GM18519 (cell line): Measurements from ENCODE around the gene CKAP2L.

Experiments
- ATAC-seq: cut with Tn5 transposase; IDR thresholded peaks from one replicate; pipeline ENCODE4 v1.9.1; 2021; ENCODE audit warnings: mild to moderate bottlenecking, moderate library complexity; ENCODE audit not compliant: unreplicated experiment, low FRiP score

CKAP2L gene

DNA sequence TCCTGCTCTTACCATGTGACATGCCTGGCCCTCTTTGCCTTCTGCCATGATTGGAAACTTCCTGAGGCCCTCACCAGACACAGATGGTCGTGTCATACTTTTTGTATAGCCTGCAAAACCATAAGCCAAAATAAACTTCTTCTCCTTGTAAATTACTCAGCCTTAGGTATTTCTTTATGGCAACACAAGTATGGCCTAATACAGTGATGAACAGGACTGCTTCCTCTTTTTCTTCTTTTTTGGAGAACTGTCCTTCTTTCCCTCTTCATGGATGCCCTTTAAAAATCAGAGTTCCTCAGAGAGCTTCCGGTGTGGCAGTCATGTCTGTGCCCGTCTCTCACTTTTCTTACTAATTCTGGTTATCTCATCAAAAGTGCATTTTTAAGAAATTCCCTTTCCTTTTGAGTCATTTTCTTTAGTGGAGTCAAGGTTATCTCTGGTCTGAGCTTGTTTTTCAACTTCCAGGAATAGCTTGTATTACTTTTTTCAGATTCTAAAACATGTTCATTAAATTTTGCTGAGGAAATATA, 29.1 kb upstream of the CKAP2L start:
- no peak for ATAC-seq

DNA sequence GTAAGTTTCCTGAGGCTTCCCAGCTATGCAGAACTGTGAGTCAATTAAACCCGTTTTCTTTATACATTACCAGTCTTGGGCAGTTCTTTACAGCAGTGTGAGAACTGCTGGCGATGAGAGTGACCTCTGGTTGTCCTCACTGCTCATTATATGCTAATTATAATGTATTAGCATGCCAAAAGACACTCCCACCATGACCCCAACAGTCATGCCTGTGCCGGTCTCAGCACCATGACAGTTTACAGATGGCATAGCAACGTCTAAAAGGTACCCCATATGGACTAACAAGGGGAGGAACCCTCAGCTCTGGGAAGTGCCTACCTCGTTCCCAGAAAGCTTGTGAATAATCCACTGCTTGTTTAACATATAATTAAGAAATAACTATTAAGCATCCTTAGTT, 28.0 kb upstream of the CKAP2L start:
- no peak for ATAC-seq

DNA sequence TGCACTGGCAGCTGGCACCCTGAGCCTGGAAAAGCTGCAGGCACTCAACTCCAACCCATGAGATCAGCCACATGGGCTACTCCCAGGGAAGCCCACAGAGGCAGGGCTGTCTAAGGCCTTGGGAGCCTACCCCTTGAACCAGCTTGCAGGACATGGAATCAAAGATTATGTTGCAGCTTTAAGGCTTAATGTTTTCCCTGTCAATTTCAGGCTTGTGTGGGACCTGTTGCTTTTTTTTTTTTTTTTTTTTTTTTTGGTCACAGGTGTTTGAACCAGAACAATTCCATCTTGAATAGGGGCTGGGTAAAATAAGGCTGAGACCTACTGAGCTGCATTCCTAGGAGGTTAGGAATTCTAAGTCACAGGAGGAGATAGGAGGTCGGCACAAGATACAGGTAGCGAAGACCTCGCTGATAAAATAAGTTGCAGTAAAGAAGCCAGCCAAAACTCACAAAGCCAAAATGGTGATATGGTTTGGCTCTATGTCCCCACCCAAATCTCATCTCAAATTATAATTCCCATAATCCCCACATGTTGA, 27.4 kb upstream of the CKAP2L start:
- ATAC-seq = no peak

DNA sequence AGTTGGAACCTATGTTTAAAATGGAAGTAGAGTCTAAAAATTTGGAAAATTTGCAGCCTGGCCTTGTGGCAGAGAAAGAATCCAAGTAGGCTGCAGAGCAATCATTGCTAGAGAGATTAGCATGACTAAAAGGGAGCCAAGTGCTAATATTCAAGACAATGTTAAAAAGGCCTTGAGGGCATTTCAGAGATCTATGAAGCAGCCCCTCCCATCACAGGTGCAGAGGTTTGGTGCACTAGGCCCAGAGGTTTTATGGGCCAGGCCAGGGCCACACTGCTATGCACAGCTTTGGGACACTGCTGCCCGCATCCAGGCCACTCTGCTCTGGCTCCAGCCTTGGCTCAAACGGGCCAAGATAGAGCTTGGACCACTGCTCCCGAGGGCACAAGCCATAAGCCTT, 26.6 kb upstream of the CKAP2L start:
- no peak for ATAC-seq

DNA sequence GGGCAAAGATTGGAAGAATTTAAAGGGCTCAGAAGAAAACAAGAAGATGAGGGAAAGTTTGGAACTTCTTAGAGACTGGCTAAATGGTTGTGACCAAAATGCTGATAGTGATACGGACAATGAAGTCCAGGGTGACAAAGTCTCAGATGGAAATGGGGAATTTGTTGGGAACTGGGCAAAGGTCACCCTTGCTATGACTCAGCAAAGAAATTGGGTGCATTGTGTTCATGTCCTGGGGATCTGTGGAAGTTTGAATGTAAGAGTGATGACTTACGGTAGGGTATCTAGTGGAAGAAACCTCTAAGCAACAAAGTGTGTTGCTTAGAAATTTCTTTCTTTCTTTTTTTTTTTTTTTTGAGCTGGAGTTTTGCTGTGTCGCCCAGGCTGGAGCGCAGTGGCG, 25.9 kb upstream of the CKAP2L start:
- ATAC-seq = no peak

DNA sequence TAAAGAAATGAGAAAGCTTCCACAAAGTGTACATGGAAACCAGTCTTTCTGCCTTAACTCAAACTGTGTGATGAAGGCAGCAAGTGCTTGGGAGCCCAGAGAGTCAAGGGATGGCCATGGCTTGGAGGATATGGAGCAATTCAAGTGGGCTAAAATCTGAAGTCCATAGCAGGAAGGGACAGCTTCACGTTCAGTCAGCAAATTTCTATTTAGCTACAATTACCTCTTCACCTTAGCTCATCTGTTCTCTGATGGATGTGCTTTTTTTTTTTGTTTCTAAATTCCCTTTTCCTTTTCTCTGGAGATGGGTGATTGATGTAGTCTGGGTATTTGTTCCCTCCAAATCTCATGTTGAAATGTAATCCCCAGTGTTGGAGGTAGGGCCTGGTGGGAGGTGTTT, 24.8 kb upstream of the CKAP2L start:
- ATAC-seq = no peak

DNA sequence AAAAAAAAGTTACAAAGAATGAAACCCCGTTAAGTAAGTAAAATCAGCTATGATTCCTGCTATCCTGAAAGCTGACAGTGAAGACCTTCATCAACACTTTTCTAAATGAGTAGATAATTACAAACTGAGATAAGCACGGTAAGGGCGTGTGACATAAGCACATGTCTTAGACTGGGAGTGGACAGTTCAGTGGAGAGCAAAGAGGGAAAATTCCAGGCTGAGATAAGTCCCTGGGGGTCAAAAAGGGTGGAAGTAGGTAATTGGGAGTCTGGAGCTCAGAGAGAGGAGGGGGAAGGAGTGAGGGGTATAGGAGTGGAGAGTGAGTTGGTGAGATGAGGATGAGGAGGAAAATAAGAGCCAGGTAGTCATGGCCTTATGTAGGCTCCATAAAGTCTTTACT, 24.2 kb upstream of the CKAP2L start:
- ATAC-seq = no peak

DNA sequence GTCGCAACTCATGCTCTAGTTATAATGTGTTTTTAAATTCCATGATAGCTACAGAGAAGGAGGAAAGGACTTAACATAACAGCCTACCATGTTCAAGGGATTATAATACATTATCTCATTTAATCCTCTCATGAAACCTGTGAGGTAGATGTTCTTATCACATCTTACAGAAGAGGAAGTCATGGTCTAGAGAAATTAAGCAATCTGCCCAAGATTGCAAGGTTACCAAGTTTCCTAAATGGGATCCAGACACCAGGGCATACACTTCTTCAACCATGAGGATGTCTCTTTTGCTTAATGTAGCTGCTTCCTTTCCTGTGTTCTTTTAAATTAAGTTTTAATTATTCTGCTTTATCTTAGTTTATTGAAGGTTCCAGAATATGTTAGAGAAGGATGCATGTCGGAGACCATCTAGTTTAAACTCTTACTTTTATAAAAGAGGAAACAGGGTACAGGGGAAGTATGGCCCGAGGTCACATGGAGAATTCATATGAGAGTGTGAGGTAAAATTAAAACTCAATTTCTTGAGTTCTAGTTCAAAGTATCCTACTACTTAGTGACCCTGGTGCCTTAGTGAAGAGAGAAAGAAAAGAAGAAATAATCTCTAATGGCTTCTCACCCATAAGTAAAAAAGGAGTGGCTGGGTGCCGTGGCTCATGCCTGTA, 23.5 kb upstream of the CKAP2L start:
- ATAC-seq = no peak

DNA sequence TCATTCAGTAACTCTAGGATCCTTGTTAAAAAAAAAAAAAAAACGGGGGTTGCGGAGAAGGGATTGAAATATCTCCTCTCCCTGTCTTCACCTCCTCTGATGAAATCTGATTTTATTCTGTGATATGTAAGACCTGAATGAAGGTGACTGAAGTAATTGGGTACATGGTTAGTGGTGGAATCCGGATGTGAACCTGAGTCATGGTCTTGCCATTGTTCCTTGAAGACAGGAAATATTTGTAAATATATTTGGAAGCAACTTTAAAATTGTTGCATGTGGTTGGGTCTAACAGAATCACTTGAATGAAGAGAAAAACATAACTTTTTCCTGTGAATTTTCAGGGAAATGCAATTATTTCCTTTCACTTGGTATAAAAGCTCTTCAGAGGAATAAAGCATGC, 22.9 kb upstream of the CKAP2L start:
- no peak for ATAC-seq

DNA sequence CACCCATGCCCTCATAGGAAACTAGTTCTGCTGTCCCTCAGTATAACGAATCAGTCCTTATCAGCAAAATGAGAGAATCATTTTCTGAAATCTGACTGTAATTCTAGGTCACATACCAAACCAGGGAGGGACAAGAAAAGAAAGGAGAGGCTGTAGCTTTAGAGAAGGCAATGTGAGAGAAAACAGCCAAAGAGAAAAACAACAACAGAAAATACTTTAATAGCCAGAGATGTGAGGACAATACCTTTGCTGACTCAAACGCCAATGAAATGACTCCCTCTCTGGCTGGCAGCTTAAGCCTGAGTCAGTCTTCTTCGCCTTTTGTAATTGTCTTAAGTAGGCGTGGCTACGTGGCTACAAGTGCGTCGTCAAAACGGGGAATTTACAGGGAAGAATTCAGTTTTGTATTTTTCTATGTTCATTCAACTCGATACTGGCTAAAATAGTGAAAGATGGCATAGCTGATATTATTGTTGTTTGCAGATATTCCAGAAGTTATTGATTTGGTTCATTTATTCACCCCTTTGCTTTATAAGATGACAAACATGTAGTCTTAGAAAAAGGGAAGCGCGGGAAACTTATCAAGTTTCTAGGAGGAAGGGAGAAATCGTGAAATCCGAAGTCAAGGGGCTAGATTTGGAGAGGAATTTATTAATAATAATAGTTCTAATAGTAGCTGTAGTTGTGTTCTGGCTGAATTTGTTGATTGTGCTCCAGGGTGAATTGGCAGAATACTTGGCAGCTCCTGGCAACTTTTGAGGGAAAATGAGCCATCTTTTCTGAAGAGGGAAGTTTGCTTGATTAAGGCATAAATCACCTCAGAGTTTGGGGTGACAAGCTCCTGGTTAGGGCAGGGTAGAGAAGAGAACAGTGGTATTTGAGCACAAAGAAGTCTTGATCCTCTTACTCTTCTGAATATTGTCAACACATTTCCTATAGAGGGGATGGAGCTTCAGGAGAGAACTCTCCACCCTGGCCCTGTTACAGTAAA, 20.1 kb upstream of the CKAP2L start, which contains the start of gene IL1A:
Gene IL1A, minus strand, starts transcription at position 295 of the 991 bp plus-strand sequence. CDS start 723 bp downstream, outside the sequence.
- no peak for ATAC-seq

DNA sequence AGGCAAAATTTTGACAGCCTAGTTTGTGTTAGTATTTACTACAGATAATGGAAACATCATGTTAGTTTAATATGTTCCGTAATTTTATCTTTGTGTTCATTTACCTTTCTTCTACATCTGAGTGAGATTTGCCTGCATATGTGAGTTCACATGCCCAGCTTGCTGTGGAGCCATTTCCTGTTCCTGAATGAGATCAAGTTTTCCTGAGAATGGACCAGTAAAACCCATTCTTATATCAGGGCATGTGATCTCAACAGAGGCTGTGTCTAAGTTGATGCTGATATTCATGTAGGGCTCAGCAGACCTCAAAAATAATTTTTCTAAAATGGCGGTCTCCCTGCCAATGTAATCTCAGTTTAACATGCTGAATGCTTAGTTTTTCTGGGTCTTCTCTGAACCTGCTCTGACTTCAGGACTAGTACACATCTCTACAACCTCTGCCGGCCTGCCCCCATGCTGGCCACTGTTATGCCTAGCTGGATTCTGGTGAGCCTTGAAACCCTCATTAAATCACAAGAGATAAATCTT, 18.8 kb upstream of the CKAP2L start:
- ATAC-seq = no peak

DNA sequence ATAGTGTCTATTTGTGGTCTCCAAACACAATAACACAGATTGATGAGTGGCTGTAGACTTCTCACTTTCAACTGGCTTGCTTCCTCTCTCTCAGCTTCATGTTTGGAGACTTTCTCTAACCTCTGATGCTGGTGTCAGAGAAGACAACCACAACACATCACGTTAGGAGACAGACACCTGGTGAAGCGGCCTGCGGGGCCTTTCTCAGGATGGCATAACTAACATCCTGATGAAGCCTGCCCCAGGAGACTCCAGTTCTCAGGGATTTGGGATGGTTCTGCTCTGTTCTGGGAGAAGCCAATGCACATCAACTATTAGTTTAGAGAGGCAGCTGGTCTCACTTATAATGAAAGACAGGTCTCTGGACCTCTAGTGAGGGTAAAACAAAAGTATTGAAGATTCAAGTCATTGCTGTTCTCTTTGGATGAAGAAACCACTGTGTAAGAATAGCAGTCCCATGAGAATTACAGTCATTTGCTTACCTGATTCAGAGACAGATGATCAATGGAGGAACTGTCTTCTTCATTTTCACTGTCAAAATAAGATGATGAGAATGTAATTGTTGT, 17.9 kb upstream of the CKAP2L start:
- ATAC-seq = peak; percentile 72

DNA sequence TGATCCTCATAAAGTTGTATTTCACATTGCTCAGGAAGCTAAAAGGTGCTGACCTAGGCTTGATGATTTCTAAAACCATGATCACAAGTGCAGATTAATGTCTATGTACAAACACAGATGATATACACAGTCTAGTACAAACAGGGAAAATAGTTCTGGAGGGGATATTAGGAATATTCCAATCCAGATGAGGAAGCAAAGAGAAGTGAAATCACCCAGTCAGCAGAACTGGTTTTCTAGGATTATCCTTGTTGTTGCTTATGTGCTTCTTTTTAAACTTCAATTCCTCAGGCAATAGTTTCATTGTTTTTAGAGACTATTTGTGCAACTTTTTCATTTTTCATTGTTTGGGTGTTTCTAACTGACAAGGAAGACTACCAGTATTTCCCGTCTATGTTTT, 15.2 kb upstream of the CKAP2L start:
- no peak for ATAC-seq

DNA sequence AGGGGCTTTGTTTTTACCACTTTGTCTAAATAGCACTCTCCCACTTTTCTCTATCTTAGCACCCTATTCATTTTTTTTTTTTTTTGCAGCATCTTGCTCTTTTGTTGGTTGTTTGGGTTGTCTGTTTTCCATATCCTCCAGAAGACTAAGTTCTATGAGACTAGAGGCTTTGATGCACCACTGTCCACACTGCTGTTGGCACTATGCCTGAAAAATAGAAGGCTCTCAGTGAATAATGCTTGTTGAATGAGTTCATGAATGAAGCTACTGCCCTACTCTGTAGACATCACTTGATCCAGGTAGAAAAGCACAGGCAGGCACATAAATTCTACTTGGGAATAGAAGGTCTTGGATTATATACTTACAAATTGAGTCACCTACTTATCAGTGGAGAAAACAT, 12.6 kb upstream of the CKAP2L start:
- no peak for ATAC-seq

DNA sequence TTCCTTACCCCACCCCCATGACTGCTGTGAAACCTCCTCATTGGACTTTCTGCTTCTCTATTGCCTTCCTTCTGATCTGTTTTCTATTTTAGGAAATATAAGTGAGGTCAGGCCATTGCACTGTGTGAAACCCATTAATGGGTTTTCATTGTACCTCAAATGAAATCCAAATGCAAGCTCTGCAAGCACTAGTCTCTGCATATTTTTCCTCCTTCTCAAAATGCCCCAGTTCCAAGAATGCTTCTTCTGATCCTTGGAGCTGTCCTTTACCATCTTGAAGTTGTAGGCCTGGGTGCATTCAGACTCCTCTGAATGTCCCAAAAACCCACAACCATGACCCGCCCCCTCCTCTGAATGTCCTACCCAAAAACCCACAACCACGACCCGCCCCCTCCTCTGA, 11.7 kb upstream of the CKAP2L start:
- no peak for ATAC-seq

DNA sequence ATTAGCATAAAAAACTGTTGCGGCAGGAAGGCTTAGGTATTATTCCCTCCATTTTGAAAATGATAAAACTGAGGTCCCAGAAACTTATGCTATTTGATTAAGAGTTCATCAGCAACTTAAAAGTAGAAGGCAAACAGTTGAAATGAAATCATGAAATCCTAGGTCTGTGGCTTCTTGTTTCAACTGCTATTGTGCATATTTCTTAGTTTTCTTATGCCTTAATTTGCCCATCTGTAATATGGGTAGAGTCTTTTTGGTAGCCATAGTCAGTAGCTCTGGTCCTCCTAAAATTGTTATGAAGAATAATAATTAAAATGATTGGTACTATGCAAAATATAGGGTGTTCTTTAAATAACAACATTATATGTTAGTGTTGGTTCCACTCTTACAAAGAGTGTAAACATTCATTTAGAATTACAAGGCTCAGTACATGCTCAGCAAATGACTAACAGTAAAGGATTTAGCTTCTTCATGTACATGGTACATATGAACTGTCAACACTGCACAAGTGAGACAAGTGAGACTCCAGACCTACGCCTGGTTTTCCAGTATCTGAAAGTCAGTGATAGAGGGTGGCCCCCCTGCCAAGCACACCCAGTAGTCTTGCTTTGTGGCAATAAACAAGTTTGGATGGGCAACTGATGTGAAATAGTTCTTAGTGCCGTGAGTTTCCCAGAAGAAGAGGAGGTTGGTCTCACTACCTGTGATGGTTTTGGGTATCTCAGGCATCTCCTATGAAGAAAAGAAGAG, 10.3 kb upstream of the CKAP2L start:
- no peak for ATAC-seq

DNA sequence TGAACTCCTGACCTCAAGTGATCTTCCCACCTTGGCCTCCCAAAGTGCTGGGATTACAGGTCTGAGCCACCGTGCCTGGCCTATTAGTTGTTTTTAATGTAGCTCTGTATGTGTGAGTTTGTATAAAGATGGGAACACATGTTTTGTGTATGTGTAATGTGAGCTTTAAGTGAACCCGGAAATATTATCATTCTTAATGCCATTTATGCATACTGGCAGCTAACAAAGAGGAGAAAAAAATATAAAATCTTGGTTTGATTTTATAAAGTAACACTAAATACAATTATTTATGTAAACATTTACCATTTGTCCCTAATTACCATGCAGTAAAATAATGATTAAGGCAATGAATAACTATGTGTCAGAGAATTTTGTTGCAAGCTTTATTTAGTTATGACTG, 9.1 kb upstream of the CKAP2L start:
- no peak for ATAC-seq

DNA sequence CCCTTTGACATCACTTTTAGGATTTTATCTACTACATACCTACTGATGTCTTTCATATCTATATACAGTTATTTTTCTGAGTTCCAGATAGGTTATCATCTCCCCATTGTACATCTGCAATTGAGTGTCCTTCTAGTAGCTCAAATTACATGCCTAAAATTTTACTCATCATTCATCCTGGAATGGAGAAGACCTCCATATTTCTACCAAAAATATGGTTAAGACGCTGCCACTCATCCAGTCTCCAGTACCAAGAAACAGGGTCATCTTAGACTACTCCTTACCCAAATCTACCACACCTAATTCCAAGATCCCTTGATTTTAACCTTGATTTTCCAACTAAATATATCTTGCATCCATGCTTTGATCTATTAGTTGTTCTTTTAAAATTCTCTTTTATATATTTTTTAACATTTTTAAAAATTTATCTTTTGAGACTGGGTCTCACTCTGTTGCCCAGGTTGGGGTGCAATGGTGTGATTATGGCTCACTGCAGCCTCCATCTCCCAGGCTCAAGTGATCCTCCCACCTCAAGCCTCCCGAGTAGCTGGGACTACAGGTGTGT, 8.6 kb upstream of the CKAP2L start:
- no peak for ATAC-seq

DNA sequence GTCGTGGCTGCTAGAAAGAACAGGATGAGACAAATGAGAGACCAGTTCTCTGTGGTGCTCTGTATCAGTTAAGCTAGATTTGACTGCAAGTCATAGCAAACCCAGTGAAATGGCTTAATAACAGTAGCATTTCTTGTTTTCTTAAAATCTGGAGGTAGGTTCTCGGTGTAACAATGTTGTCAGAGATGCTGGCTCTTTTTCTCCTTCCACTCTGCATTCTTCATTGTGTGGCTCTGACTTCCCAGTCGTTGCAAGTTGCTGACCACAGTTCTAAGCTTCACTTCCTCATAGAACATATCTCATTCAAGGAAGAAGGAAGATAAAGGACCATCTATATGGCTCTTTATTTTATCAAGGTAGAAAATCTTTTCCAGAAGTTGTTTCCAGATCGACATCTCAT, 7.9 kb upstream of the CKAP2L start:
- ATAC-seq = no peak

DNA sequence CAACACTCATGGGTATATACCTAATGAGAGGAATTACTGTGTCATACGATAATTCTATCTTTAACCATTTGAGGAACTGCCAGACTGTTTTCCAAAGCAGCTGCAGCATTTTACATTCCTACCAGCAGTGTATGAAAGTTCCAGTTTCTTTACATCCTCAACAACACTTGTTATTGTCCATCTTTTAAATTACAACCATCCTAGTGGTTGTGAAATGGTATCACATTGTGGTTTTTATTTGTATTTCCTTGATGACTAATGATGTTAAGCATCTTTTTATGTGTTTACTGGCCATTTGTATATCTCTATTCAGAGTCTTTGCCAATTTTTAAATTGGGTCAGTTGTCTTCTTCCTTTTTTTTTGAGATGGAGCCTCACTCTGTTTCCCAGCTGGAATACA, 4.0 kb upstream of the CKAP2L start:
- no peak for ATAC-seq
